Stomach (tissue), 9 donors: Measurements from ENCODE around the gene EPO. TPM values are rescaled to one million over a fixed set of nuclear protein-coding genes. Genes with fewer than 3 reads are reported as not detected.

Experiments
- DNase-seq, 2 donors: peaks; one replicate each; pipeline versions ENCODE4 v3.0.0 to v3.0.0-alpha.2; 2013 to 2019
- H3K27ac ChIP-seq, 5 donors: fragments of 200-600 bp in 4 of 5; sonication (generic) in 4 of 5; one replicate each; pipeline ENCODE4 v1.5.1; 2013 to 2019; ENCODE audit warnings: mild to moderate bottlenecking in 1 of 5, moderate library complexity in 1 of 5
- H3K27me3 ChIP-seq, 3 donors: fragments of 200-600 bp; sonication (generic); one replicate each; pipeline ENCODE4 v1.5.1; 2017 to 2019; ENCODE audit warnings: mixed run types in 1 of 3
- H3K36me3 ChIP-seq, 4 donors: fragments of 200-600 bp; sonication (generic); 1 replicate in 3 of 4; 2 replicates in 1 of 4; pipeline ENCODE4 v1.5.1; 2016 to 2019
- H3K4me1 ChIP-seq, 4 donors: fragments of 200-600 bp; sonication (generic); one replicate each; pipeline ENCODE4 v1.5.1; 2016 to 2019
- H3K4me3 ChIP-seq, 4 donors: fragments of 200-600 bp; sonication (generic) in 3 of 4; one replicate each; pipeline ENCODE4 v1.5.1; 2016 to 2019; ENCODE audit warnings: mild to moderate bottlenecking in 1 of 4
- H3K9me3 ChIP-seq, 4 donors: fragments of 200-600 bp; sonication (generic); one replicate each; pipeline ENCODE4 v1.5.1; 2016 to 2019
- EP300 ChIP-seq: sonication (generic); formaldehyde crosslinking; IDR thresholded peaks from one replicate; pipeline ENCODE4 v1.6.1; 2017; ENCODE audit warnings: antibody characterized with exemption
- POLR2A ChIP-seq, 4 donors: fragments of 450-650 bp; IDR thresholded peaks; one replicate each; pipeline ENCODE4 v1.6.1; 2016; ENCODE audit warnings: antibody characterized with exemption in 4 of 4, control low read depth in 2 of 4, mild to moderate bottlenecking in 1 of 4, moderate library complexity in 1 of 4
- POLR2AphosphoS5 ChIP-seq, 3 donors: sonication (generic); formaldehyde crosslinking; IDR thresholded peaks; one replicate each; pipeline ENCODE4 v1.6.1; 2016; ENCODE audit warnings: antibody characterized with exemption in 3 of 3
- WGBS, 5 donors: extraction: QIAGEN DNeasy Blood & Tissue Kit in 3 of 5; methylation state at CpG; one replicate each; pipeline versions ENCODE4 v1.1.5 to v1.1.7; 2013 to 2018; 5-methylcytosine and 5-hydroxymethylcytosine counted together
- intact Hi-C: fragments of 100-400 bp; cut with DNase I; formaldehyde crosslinking; loops from one replicate; pipeline ENCODE4 v1.15.1; 2023; ENCODE audit warnings: low total_unique reads
- polyA plus RNA-seq, 3 donors: library from polyadenylated mRNA; stranded (reverse); fragments of 200-250 nt; gene quantifications; one replicate each; pipeline ENCODE4 v1.2.3, GENCODE V29; 2013
- total RNA-seq, 5 donors: library from RNA; depleted of rRNA; stranded (reverse); fragments of >200 nt; gene quantifications; one replicate each; pipeline versions ENCODE4 v1.1.0 to v1.2.3, GENCODE V29; 2014 to 2016
- TF ChIP-seq, protein P1 (sequence below), 7 experiments: fragments of 450-650 bp in 4 of 7; fragments of 200-600 bp in 3 of 7; sonication (generic) in 3 of 7; IDR thresholded peaks; one replicate each; pipeline ENCODE4 v1.5.1; 2016 to 2019; ENCODE audit warnings: antibody characterized with exemption in 7 of 7, control low read depth in 2 of 7, mild to moderate bottlenecking in 1 of 7
- donor health status: healthy with polysubstance abuse.
- donor health status: Bipolar disorder and iron deficiency.
- donor health status: healthy.

The EPO gene
- total and polyA plus RNA-seq, 8 donors: not detected

DNA sequence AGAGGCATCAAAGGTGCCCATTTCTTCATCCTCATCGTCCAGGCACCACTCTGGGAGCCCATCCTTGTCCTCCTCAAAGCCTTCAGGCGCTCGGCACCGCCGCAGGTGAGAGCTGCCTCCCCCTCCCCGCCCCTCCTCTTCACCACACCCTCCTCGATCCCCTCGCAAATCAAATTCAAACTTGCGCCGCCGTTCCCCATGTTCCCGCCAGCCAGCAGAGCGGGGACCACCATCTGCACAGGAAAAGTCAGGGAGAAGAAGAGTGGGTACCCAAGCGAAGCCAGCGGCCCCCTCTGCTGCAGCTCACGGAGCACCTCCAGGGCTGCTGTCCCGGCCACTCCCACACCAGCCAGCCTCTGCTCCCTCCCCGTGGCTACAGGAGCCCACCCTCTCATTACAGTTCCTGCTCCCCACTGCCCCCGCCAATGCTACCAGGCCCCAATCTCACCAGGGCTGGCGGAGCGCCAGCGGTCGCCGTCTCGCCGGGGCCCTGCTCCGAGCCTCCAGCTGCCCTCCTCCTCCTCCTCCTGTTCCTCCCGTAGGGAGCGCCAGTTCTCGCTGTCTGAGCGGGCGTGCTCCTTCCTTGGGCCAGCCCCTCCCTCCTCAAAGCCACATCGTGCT, 34.0 kb upstream of the EPO start:
- intact Hi-C loops: no loop called here
- Histone ChIP-seq H3K9me3 (no peaks in the 10 kb centered on the region), H3K27ac (no peak overlapping the region), H3K4me1 (peaks cover 15 to 45% (median 30%) of the 10 kb centered on the region in 4 donors), H3K4me3 (no peak overlapping the region), H3K27me3 (no peaks in the 10 kb centered on the region), H3K36me3 (peaks cover 70 to 87% (median 84%) of the 10 kb centered on the region in 4 donors)
- TF ChIP-seq EP300: no peak
- TF ChIP-seq POLR2AphosphoS5 (IDR thresholded peaks at IDR 0.05): no peak
- no peak for TF ChIP-seq POLR2A (IDR thresholded peaks at IDR 0.05)
- TF ChIP-seq, protein P1, sequence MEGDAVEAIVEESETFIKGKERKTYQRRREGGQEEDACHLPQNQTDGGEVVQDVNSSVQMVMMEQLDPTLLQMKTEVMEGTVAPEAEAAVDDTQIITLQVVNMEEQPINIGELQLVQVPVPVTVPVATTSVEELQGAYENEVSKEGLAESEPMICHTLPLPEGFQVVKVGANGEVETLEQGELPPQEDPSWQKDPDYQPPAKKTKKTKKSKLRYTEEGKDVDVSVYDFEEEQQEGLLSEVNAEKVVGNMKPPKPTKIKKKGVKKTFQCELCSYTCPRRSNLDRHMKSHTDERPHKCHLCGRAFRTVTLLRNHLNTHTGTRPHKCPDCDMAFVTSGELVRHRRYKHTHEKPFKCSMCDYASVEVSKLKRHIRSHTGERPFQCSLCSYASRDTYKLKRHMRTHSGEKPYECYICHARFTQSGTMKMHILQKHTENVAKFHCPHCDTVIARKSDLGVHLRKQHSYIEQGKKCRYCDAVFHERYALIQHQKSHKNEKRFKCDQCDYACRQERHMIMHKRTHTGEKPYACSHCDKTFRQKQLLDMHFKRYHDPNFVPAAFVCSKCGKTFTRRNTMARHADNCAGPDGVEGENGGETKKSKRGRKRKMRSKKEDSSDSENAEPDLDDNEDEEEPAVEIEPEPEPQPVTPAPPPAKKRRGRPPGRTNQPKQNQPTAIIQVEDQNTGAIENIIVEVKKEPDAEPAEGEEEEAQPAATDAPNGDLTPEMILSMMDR (IDR thresholded peaks at IDR 0.05): no peak
- peak in 1 of 2 donors; percentile 25 for DNase-seq
- 79 to 84% (median 79%) methylated on average over 33 of the region's 33 CpGs for WGBS, 5 donors

DNA sequence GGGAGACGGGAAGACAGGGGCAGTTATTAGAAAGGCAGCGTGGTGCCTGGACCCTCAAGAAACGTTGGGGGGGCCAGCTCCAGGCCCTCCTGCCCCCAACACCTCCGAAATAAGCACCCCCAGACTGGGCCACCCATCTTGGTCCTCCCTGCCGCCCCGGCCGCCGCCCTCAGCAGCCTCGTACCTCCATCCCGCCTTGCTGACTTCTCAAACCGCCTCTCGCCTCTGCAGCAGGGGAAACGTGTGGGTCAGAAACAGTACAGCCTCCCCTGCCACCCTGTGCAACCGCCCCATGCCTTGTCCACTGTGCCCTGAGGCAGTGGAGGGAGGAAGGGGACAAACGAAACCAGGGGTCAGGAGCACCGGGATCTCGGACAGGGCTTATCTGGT, 33.5 kb upstream of the EPO start:
- TF ChIP-seq POLR2A (IDR thresholded peaks at IDR 0.05) (no peak), EP300 (no peak), POLR2AphosphoS5 (IDR thresholded peaks at IDR 0.05) (no peak)
- TF ChIP-seq, protein P1 (IDR thresholded peaks at IDR 0.05): no peak
- no peak for DNase-seq
- intact Hi-C loops: no loop called here
- H3K36me3 ChIP-seq: peaks cover 67 to 82% (median 79%) of the 10 kb centered on the region in 4 donors
- no peaks in the 10 kb centered on the region for H3K9me3 ChIP-seq
- WGBS, 5 donors: 86 to 94% (median 90%) methylated on average over 17 of the region's 17 CpGs
- no peak overlapping the region for H3K27ac ChIP-seq
- no peak overlapping the region for H3K4me3 ChIP-seq
- H3K27me3 ChIP-seq: no peaks in the 10 kb centered on the region
- peaks cover 20 to 50% (median 35%) of the 10 kb centered on the region in 4 donors for H3K4me1 ChIP-seq

DNA sequence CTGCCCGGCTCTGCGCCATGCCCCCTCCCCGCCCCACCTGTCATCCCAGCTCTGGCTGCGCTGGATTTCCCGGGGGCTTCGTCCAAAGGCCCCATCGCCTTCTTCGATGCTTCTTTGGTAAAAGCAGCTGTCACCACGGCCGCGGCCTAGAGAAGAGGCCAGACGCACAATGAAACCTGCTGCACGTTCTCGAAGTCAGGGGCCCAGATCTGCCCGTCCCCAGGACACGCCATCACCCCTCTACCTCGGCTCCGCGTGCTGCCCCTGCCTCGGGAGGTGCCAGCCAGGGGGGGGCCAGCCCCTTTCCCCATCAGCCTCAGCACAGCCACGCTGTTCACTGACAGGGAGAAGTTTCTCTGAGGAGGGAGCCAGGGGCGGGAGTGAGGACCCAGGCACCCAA, 33.0 kb upstream of the EPO start:
- intact Hi-C loops: no loop called here
- Histone ChIP-seq H3K4me3 (no peak overlapping the region), H3K9me3 (no peaks in the 10 kb centered on the region), H3K36me3 (peaks cover 62 to 78% (median 75%) of the 10 kb centered on the region in 4 donors), H3K27me3 (no peaks in the 10 kb centered on the region), H3K4me1 (peaks cover 25 to 54% (median 39%) of the 10 kb centered on the region in 4 donors), H3K27ac (no peak overlapping the region)
- no peak for DNase-seq
- 88 to 93% (median 90%) methylated on average over 19 to 22 of the region's 22 CpGs for WGBS, 5 donors
- TF ChIP-seq, protein P1 (IDR thresholded peaks at IDR 0.05): no peak
- no peak for TF ChIP-seq POLR2AphosphoS5 (IDR thresholded peaks at IDR 0.05)
- TF ChIP-seq EP300: no peak
- no peak for TF ChIP-seq POLR2A (IDR thresholded peaks at IDR 0.05)

DNA sequence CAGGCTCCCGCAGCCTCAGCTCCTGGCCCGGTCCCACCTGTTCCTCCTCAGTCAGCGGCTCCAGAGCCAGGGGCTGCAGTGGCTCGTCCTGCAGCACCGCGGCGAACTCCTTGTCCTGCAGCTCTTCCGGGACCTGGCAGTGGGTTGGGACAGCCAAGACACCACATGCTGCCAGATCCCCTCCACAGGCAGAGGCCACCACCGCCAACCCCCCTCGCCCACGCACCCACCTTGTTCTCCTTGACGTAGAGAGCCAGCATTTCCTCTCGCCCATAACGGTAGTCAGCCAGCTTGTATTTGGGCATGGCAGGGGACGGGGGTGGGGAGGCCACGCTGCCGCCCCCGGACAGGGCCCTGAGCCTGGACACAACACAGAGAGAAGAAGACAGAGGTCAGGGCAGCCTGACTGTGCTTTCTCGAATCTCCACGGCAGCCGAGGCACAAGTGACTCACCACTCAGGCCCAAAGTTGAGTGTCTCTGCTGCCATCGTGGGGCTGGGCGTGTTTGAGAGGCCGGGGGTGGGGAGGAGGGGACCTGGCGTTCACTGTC, 32.4 kb upstream of the EPO start:
- Histone ChIP-seq H3K27ac (no peak overlapping the region), H3K4me1 (peaks cover 30 to 60% (median 45%) of the 10 kb centered on the region in 4 donors), H3K27me3 (no peaks in the 10 kb centered on the region), H3K4me3 (no peak overlapping the region), H3K36me3 (peaks cover 56 to 72% (median 69%) of the 10 kb centered on the region in 4 donors), H3K9me3 (no peaks in the 10 kb centered on the region)
- TF ChIP-seq POLR2AphosphoS5 (IDR thresholded peaks at IDR 0.05) (no peak), EP300 (no peak)
- TF ChIP-seq, protein P1 (IDR thresholded peaks at IDR 0.05): no peak
- 77 to 84% (median 83%) methylated on average over 23 to 25 of the region's 25 CpGs for WGBS, 5 donors
- DNase-seq: no peak
- intact Hi-C loops: no loop called here
